SK-N-SH (cell line): ENCODE results near the gene RMND1. TPM values are rescaled to one million over a fixed set of nuclear protein-coding genes. Genes with fewer than 3 reads are reported as not detected.

Source experiments
- EP300 ChIP-seq, 2 experiments: IDR thresholded peaks; 2 replicates each; pipeline versions ENCODE4 v1.4.0 to v1.6.1; 2012; ENCODE audit warnings: borderline replicate concordance in 1 of 2, low read depth in 1 of 2, low read length in 1 of 2
- EZH2phosphoT487 ChIP-seq: fragments of 200-600 bp; sonication (generic); IDR thresholded peaks from 2 replicates; pipeline ENCODE4 v1.6.1; 2017; ENCODE audit warnings: low read depth, mixed run types, mild to moderate bottlenecking, antibody characterized with exemption, moderate library complexity, borderline replicate concordance
- FOSL2 ChIP-seq: IDR thresholded peaks from 2 replicates; pipeline ENCODE4 v1.4.0; 2012; ENCODE audit warnings: low read depth, mild to moderate bottlenecking, moderate library complexity, borderline replicate concordance
- FOXJ3 ChIP-seq: sonication (generic); formaldehyde crosslinking; IDR thresholded peaks from 2 replicates; pipeline ENCODE4 v1.5.1; 2020; ENCODE audit warnings: mild to moderate bottlenecking, missing genetic modification reagents
- FOXM1 ChIP-seq: IDR thresholded peaks from 2 replicates; pipeline ENCODE4 v1.4.0; 2012; ENCODE audit warnings: low read depth, mild to moderate bottlenecking
- GABPA ChIP-seq: IDR thresholded peaks from 2 replicates; pipeline ENCODE4 v1.4.0; 2012; ENCODE audit warnings: low read depth, mild to moderate bottlenecking
- JUND ChIP-seq: IDR thresholded peaks from 2 replicates; pipeline ENCODE4 v1.4.0; 2012
- MEF2A ChIP-seq: IDR thresholded peaks from 2 replicates; pipeline ENCODE4 v1.4.0; 2012; ENCODE audit warnings: low read depth, borderline replicate concordance
- MXI1 ChIP-seq: IDR thresholded peaks from 2 replicates; pipeline ENCODE4 v1.6.1; 2012; ENCODE audit warnings: mild to moderate bottlenecking, low read depth, low read length, improper control_type of control experiment
- NFIC ChIP-seq: IDR thresholded peaks from 2 replicates; pipeline ENCODE4 v1.4.0; 2012; ENCODE audit warnings: borderline replicate concordance
- NRF1 ChIP-seq: IDR thresholded peaks from 2 replicates; pipeline ENCODE4 v1.6.1; 2012; ENCODE audit warnings: low read depth, mild to moderate bottlenecking, low read length
- POLR2AphosphoS5 ChIP-seq: IDR thresholded peaks from 2 replicates; pipeline ENCODE4 v1.6.1; 2012; ENCODE audit warnings: low read depth, low read length
- RAD21 ChIP-seq: IDR thresholded peaks from 2 replicates; pipeline ENCODE4 v1.6.1; 2012; ENCODE audit warnings: mild to moderate bottlenecking, low read length
- RXRA ChIP-seq: IDR thresholded peaks from 2 replicates; pipeline ENCODE4 v1.4.0; 2012; ENCODE audit warnings: low read depth, mild to moderate bottlenecking, borderline replicate concordance
- TCF12 ChIP-seq: IDR thresholded peaks from 2 replicates; pipeline ENCODE4 v1.4.0; 2012
- TEAD4 ChIP-seq: IDR thresholded peaks from 2 replicates; pipeline ENCODE4 v1.4.0; 2012; ENCODE audit warnings: mild to moderate bottlenecking, borderline replicate concordance; ENCODE audit not compliant: insufficient read depth
- YY1 ChIP-seq: IDR thresholded peaks from 2 replicates; pipeline ENCODE4 v1.4.0; 2012; ENCODE audit warnings: low read depth, mild to moderate bottlenecking
- polyA plus RNA-seq, 3 experiments: library from polyadenylated mRNA; depleted of rRNA; stranded (reverse); fragments of >200 nt; gene quantifications; 2 replicates each; pipeline ENCODE4 v1.2.3, GENCODE V29; 2012
- TF ChIP-seq, protein P1 (sequence below): fragments of 200-600 bp; sonication (generic); IDR thresholded peaks from 2 replicates; pipeline ENCODE4 v1.6.1; 2017; ENCODE audit warnings: antibody characterized with exemption, mild to moderate bottlenecking, moderate library complexity
- TF ChIP-seq, protein P2 (sequence below): IDR thresholded peaks from 2 replicates; pipeline ENCODE4 v1.6.1; 2012; ENCODE audit warnings: mild to moderate bottlenecking, low read depth, low read length, moderate library complexity
- TF ChIP-seq, protein P3 (sequence below): IDR thresholded peaks from 2 replicates; pipeline ENCODE4; 2012
- TF ChIP-seq, protein P4 (sequence below): IDR thresholded peaks from 2 replicates; pipeline ENCODE4 v1.4.0; 2012; ENCODE audit warnings: low read depth, borderline replicate concordance
- TF ChIP-seq, protein P5 (sequence below): IDR thresholded peaks from 2 replicates; pipeline ENCODE4 v1.4.0; 2012; ENCODE audit warnings: low read depth, borderline replicate concordance
- TF ChIP-seq, protein P6 (sequence below): IDR thresholded peaks from 2 replicates; pipeline ENCODE4 v1.4.0; 2012; ENCODE audit warnings: low read depth

RMND1 gene
- polyA plus RNA-seq, 1 of the 3 experiments (the other 2 are of a cell fraction) = 14.8 TPM

DNA sequence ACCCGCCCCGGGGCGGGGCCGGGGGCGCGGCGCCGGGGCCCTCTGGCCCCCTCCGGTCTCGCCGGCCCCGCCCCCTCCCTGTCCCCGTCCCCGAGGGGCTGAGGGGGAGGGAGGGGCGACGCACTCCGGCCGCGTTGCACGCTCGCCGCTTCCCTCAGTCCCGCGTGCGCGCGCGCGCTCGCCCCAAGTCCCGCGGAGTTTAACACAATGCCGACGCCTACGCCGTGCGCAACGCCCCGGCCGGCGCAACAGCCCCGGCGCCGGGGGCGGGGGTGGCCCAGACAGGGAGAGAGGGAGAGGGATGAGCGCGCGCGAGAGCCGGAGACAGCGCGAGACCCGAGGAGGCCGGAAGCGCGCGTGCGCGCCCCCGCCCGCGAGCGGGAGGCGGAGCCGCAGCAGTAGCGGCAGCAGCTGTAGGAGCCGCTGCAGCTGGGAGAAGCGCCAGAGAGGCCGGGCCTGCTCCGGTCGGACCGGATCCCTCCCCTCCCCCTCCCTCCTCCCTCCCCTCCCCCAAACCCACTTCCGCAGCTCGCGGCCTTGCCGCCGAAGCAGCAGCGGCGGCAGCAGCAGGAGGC lies 61.6 kb downstream of the RMND1 start (continued):
- TF ChIP-seq, protein P1, sequence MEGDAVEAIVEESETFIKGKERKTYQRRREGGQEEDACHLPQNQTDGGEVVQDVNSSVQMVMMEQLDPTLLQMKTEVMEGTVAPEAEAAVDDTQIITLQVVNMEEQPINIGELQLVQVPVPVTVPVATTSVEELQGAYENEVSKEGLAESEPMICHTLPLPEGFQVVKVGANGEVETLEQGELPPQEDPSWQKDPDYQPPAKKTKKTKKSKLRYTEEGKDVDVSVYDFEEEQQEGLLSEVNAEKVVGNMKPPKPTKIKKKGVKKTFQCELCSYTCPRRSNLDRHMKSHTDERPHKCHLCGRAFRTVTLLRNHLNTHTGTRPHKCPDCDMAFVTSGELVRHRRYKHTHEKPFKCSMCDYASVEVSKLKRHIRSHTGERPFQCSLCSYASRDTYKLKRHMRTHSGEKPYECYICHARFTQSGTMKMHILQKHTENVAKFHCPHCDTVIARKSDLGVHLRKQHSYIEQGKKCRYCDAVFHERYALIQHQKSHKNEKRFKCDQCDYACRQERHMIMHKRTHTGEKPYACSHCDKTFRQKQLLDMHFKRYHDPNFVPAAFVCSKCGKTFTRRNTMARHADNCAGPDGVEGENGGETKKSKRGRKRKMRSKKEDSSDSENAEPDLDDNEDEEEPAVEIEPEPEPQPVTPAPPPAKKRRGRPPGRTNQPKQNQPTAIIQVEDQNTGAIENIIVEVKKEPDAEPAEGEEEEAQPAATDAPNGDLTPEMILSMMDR = no peak
- TF ChIP-seq JUND (0 out of 2 replicates have a peak, but pooled peaks have one; percentile 1), GABPA (no peak; the same call in 1 of the 2 replicates), RAD21 (no peak), FOXM1 (no peak), TCF12 (peak; percentile 3; the same call in 1 of the 2 replicates), TEAD4 (no peak), YY1 (0 out of 2 replicates have a peak, but pooled peaks have one; percentile 13), EP300 (IDR thresholded peaks at IDR 0.05; ENCODE audit: borderline replicate concordance in 1 of 2, low read depth in 1 of 2, low read length in 1 of 2) (no peak), FOSL2 (no peak), POLR2AphosphoS5 (no peak), MEF2A (no peak), MXI1 (peak; percentile 56), NRF1 (peak; percentile 85), EZH2phosphoT487 (no peak), NFIC (no peak), FOXJ3 (CRISPR knock-in tag) (no peak), RXRA (no peak)
- TF ChIP-seq, protein P2, sequence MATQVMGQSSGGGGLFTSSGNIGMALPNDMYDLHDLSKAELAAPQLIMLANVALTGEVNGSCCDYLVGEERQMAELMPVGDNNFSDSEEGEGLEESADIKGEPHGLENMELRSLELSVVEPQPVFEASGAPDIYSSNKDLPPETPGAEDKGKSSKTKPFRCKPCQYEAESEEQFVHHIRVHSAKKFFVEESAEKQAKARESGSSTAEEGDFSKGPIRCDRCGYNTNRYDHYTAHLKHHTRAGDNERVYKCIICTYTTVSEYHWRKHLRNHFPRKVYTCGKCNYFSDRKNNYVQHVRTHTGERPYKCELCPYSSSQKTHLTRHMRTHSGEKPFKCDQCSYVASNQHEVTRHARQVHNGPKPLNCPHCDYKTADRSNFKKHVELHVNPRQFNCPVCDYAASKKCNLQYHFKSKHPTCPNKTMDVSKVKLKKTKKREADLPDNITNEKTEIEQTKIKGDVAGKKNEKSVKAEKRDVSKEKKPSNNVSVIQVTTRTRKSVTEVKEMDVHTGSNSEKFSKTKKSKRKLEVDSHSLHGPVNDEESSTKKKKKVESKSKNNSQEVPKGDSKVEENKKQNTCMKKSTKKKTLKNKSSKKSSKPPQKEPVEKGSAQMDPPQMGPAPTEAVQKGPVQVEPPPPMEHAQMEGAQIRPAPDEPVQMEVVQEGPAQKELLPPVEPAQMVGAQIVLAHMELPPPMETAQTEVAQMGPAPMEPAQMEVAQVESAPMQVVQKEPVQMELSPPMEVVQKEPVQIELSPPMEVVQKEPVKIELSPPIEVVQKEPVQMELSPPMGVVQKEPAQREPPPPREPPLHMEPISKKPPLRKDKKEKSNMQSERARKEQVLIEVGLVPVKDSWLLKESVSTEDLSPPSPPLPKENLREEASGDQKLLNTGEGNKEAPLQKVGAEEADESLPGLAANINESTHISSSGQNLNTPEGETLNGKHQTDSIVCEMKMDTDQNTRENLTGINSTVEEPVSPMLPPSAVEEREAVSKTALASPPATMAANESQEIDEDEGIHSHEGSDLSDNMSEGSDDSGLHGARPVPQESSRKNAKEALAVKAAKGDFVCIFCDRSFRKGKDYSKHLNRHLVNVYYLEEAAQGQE = no peak
- TF ChIP-seq, protein P3, sequence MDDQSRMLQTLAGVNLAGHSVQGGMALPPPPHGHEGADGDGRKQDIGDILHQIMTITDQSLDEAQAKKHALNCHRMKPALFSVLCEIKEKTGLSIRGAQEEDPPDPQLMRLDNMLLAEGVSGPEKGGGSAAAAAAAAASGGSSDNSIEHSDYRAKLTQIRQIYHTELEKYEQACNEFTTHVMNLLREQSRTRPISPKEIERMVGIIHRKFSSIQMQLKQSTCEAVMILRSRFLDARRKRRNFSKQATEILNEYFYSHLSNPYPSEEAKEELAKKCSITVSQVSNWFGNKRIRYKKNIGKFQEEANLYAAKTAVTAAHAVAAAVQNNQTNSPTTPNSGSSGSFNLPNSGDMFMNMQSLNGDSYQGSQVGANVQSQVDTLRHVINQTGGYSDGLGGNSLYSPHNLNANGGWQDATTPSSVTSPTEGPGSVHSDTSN = no peak; the same call in 1 of the 2 replicates
- TF ChIP-seq, protein P4, sequence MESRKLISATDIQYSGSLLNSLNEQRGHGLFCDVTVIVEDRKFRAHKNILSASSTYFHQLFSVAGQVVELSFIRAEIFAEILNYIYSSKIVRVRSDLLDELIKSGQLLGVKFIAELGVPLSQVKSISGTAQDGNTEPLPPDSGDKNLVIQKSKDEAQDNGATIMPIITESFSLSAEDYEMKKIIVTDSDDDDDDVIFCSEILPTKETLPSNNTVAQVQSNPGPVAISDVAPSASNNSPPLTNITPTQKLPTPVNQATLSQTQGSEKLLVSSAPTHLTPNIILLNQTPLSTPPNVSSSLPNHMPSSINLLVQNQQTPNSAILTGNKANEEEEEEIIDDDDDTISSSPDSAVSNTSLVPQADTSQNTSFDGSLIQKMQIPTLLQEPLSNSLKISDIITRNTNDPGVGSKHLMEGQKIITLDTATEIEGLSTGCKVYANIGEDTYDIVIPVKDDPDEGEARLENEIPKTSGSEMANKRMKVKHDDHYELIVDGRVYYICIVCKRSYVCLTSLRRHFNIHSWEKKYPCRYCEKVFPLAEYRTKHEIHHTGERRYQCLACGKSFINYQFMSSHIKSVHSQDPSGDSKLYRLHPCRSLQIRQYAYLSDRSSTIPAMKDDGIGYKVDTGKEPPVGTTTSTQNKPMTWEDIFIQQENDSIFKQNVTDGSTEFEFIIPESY = peak; percentile 97
- TF ChIP-seq, protein P5, sequence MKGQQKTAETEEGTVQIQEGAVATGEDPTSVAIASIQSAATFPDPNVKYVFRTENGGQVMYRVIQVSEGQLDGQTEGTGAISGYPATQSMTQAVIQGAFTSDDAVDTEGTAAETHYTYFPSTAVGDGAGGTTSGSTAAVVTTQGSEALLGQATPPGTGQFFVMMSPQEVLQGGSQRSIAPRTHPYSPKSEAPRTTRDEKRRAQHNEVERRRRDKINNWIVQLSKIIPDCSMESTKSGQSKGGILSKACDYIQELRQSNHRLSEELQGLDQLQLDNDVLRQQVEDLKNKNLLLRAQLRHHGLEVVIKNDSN = 0 out of 2 replicates have a peak, but pooled peaks have one; percentile 5
- TF ChIP-seq, protein P6, sequence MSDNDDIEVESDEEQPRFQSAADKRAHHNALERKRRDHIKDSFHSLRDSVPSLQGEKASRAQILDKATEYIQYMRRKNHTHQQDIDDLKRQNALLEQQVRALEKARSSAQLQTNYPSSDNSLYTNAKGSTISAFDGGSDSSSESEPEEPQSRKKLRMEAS = no peak
